Amygdala (tissue), 56 donors: ENCODE data around the gene EBLN1.
A peak's percentile ranks its signal among the peaks of the same experiment; 100 is the strongest.
"Not testable (repeated sequence)": the region's sequence is repeated elsewhere in the genome, so short reads cannot be mapped to it uniquely, and the experiment has no call there.

Experiments
- DNase-seq, 56 donors: peaks; one replicate each; lab custom pipeline; 2025; lab: John Stamatoyannopoulos, UW

The EBLN1 gene

GRCh38 chr10:22228943-22229801 lies 11.4 kb upstream of the EBLN1 start:
- DNase-seq, result peak; percentile 36 to 95 (median 79)

GRCh38 chr10:22228167-22228938 lies 10.5 kb upstream of the EBLN1 start:
- no peak for DNase-seq

GRCh38 chr10:22226599-22226998 lies 8.8 kb upstream of the EBLN1 start:
- DNase-seq, result no peak

- DNase-seq, result no peak
These were observed 4.7 kb upstream of the EBLN1 start for GRCh38 chr10:22222236-22223190.

GRCh38 chr10:22219308-22219707 lies 1.5 kb upstream of the EBLN1 start:
- no peak for DNase-seq

- no peak for DNase-seq
These were observed 633 bp upstream of the EBLN1 start for GRCh38 chr10:22218448-22218847.

GRCh38 chr10:22217084-22217483 lies 731 bp downstream of the EBLN1 start:
- DNase-seq, result not testable (repeated sequence)

GRCh38 chr10:22210267-22210666 lies 7.5 kb downstream of the EBLN1 start:
- no peak for DNase-seq

GRCh38 chr10:22193945-22194344 lies 23.9 kb downstream of the EBLN1 start:
- no peak for DNase-seq

GRCh38 chr10:22185586-22185985 lies 32.2 kb downstream of the EBLN1 start:
- no peak for DNase-seq

- no peak for DNase-seq
These were observed 33.9 kb downstream of the EBLN1 start for GRCh38 chr10:22183771-22184461.

GRCh38 chr10:22180724-22181123 lies 37.1 kb downstream of the EBLN1 start:
- no peak for DNase-seq

GRCh38 chr10:22174442-22174841 lies 43.4 kb downstream of the EBLN1 start:
- no peak for DNase-seq

GRCh38 chr10:22171131-22171530 lies 46.7 kb downstream of the EBLN1 start:
- no peak for DNase-seq

GRCh38 chr10:22170582-22170981 lies 47.2 kb downstream of the EBLN1 start:
- DNase-seq, result no peak

GRCh38 chr10:22159979-22160378 lies 57.8 kb downstream of the EBLN1 start:
- no peak for DNase-seq

- DNase-seq, result no peak
These were observed 58.6 kb downstream of the EBLN1 start for GRCh38 chr10:22159180-22159579.
